ENCODE data around the gene MATR3.
A peak's percentile ranks its signal among the peaks of the same experiment; 100 is the strongest.
"Not testable (repeated sequence)": the region's sequence is repeated elsewhere in the genome, so short reads cannot be mapped to it uniquely, and the experiment has no call there.

MATR3 gene

DNA sequence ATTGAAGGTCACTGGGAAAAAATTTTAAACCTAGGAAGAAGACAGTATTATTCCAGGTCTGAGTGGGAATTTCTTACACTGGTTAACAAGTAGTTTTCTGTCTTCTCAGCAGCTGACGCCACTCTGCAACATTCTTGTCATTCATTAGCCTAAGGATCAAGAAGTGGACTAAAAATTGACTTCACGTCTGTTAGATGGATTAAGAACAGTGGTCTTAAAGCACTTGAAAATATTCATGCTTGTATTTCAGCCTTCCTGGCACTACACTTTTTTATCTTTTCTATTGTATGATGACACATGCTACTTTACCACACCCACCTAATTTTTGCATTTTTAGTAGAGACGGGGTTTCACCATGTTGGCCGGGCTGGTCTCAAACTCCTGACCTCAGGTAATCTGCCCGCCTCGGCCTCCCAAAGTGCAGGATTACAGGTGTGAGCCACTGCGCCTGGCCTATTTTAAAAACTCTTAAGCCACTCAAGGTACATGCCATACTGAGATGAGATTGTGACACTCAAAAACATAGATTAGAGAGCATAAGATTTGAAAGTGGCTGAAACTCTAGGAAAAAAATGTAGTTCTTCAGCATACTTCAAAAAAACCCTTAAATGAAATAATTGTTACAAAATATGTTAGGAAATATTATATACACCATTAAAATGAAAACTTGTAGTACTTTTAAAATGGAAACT is 8.4 kb downstream of the MATR3 start:
- DNase-seq: no peak

DNA sequence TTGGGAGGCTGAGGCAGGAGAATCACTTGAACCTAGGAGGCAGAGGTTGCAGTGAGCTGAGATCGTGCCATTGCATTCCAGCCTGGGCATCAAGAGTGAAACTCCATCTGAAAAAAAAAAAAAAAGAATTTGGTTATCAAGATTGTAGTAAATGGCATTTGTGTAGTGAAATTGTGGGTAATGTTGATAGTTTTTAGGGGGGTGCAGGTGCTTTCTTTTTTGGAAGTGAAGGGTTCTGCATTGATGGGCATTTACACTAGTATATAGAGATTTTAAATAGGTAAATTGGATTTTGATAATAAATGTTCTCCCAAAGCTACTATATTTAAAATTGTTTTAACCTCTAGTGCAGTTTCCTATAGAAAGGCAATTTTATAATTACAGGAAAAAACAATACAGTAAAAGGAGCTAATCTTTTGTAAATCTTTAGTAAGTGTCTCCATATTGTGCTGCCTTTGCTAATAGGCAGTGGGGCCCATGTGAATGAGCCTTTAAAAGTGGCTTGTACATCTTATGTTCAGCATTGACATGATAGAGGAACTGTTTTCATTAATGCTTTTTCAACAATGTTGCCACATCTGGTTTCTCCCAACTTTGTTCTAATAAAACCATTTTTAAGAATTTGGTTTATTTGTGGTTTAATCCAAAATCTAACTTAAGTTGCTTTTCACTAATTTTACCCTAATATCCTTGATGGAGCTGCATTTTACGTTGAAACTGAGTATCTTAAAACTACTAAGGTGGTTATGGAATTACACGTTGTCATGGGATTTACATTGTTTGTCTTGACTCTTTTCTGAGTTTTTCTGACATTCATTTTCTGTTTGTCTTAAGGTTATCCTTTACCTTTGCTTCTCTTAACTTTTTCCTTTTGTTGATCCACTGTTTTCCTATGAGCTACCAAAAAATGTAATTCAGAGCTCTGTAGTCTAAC is 11.1 kb downstream of the MATR3 start:
- no peak for DNase-seq

DNA sequence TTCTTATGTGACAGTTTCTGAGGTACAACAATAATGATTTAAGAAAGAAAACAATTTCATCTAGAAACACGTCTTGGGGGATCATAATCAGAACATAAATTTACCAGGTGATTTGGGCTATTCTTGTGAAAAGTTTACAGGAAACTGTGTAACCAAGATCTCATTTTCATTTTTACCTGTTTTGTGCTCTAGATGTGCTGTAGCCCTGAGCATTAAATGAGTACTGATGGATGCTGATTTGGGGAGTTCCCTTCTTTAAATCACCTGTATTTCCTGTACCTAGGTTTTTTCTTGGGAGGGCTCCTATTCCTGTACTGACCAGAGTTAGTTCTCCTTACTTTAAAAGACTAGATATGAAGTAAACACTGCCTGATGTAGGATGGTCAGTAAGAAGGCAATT is 12.7 kb downstream of the MATR3 start:
- DNase-seq: no peak

DNA sequence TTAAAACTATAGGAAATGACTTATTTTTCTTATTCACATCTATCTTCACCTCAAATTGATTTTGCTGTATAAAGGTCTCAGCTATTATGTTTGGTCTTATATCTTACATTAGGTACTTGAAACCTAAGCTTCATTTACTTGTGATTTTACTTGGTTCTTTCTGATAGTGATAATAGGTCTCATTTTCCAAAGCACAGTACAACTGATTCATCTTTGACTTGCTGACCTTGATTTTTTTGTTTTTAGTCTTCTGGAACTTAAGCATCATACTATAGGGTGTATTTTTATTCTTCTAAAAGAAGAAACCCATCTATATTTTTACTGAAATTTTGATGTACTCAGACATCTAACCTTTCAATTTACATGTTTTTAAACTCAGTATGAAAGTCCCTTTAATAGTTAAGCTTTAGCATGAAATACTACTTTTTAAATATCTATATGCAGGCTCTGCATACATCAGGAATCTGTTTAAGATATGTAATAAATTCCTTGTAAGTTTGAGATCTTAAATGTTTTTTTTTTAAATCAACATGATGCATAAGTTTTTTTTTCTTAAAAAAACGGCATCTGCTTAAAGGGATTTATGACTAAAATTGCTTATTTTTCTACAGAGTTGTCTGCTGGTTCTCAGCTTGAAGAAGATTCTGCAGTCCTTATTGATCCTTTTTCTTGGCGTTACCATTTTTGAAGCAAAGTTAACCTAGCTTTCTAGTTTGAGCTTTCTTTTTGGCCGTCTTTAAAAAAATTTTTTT is 13.3 kb downstream of the MATR3 start:
- DNase-seq: no peak

DNA sequence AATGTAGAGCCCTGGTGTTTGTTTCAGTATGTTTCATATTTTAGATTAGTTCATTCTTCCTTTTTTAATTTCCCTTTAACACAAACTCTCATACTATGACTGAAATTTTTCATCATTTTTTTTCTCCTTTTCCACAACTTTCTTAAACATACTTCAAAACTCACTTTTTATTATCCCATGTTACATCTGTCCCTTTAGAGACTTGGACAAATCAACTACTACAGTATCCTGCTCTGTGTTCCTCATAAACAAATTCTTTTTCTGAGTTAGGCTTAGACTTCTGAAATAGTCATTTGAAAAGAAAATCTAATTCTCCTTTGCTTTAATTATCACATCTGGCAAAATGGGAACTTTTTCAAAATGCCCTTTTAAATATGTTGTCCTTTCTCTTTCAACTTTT is 15.3 kb downstream of the MATR3 start:
- no peak for DNase-seq

DNA sequence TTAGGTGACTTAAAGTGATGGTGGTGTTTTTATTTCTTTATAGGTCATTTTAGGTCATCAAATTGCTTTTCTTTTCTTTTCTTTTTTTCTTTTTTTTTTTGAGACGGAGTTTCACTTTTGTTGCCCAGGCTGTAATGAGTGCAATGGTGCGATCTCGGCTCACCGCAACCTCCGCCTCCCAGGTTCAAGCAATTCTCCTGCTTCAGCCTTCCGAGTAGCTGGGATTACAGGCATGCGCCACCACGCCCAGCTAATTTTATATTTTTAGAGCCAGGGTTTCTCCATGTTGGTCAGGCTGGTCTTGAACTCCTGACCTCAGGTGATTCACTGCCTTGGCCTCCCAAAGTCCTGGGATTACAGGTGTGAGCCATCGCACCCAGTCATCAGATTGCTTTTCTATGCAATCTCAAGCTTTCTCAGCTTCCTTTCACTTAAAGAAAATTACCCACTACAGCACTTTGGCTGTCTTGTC is 17.2 kb downstream of the MATR3 start:
- not testable (repeated sequence) for DNase-seq

DNA sequence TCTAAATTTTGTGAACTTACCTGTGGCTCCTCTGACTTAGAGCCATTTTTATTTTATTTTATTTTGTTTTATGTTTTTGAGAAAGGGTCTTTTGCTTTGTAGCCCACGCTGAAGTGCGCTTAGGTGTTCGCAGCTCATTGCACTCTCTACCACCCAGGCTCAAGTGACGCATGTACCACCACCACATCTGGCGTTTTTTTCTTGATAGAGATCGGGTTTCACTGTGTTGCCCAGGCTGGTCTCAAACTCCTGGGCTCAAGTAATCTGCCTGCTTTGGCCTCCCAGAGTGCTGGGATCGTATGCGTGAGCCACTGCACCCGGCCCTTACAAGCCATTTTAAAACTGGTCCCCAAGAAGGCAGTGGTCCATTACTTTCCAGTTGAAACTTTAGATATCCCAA is 18.5 kb downstream of the MATR3 start:
- no peak for DNase-seq

DNA sequence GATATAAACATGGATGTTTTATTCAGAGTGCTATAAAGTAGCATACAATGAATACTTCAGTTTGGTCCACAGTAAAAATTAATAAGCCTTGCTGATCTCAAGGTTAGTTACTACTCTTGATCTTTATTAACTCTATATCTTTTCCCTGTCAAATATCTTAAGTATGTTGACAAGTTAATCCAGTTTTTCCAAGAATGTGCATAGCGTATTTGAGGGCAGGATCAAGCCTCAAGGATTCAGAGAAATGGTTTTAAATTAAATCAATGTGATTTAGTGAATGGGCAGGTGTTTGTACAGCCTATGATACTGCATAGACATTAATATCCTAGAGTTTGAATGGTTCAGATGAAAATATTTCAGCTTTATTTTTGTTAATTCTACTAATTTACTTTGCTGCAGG is 20.7 kb downstream of the MATR3 start:
- no peak for DNase-seq

DNA sequence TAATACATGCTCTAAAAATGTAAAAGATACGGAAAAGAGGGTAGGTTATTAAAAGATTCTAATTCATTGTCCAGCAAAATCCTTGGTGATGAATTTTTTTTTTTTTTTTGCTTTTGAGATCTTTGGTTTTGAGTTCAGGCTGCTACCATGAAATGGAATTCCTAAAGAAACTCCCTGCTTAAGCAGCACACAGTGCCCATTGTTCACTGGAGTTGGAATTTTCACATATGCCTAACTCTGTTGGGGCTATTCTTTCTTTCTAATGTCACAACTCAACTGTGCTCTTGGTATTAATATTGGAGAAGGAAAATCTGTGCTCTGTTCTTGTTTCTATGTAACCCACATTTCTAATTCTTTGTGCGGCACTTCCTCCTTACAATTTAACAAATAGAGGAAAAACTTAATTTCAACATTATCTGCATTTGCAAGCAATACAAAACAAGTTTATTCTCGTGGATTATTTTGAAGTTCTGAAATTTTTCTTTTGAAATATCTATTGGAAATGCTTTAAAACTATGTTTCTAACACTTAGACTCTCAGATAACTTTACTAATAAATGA is 21.6 kb downstream of the MATR3 start:
- no peak for DNase-seq

DNA sequence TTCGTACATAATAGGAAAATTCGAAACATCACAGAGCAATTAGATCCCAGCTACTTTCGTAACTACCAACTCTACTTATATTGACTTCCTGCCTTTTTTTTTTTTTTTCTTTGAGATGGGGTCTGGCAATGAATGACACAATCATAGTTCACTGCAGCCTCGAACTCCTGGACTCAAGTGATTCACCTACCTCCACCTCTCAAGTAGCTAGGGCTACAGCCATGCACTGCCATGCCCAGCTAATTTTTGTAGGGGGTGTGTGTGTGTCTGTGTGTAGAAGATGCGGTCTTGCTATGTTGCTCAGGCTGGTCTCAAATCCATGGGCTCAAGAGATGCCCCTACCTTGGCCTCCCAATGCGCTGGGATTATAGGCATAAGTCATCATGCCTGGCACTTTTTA is 42.3 kb downstream of the MATR3 start:
- DNase-seq: no peak

DNA sequence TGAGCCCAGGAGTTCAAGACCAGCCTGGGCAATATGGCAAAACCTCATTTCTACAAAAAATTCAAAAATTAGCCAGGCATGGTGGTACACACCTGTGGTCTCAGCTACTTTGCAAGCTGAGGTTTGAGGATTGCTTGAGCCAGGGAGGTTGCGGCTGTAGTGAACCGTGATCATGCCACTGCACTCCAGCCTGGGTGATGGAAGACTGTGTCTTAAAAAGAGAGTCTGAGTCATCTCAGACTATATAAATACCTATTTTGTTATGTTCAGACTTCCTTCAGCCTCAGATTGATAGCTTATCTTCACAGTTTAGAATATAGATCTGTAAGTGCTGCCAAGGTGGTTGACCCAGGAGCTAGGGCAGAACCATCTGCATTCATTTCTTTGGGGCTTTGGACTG is 46.5 kb downstream of the MATR3 start:
- no peak for DNase-seq

DNA sequence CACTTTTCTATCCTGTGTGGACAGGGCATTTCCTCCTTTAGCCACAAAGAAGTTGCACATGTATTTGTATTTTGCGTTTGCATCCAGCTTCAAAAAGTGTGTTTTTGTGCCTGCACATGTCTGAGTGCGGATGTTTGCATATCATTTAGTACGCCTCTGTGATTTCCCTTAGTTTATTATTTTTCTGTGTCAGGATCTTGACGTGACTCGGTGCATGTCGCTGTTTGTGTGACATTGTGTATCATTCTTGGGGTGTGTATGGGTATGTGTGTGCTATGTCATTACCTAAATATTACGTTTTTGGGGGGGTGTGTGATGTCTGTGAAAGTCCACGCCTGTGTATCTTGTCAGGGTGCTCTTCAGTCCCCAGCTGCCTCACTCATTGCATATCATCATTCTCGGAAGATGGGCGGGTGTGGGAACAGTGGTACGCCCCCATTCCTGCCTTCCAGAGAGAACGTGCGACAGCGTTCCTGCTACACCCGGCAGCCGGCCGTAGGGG is 47.7 kb downstream of the MATR3 start:
- no peak for DNase-seq

DNA sequence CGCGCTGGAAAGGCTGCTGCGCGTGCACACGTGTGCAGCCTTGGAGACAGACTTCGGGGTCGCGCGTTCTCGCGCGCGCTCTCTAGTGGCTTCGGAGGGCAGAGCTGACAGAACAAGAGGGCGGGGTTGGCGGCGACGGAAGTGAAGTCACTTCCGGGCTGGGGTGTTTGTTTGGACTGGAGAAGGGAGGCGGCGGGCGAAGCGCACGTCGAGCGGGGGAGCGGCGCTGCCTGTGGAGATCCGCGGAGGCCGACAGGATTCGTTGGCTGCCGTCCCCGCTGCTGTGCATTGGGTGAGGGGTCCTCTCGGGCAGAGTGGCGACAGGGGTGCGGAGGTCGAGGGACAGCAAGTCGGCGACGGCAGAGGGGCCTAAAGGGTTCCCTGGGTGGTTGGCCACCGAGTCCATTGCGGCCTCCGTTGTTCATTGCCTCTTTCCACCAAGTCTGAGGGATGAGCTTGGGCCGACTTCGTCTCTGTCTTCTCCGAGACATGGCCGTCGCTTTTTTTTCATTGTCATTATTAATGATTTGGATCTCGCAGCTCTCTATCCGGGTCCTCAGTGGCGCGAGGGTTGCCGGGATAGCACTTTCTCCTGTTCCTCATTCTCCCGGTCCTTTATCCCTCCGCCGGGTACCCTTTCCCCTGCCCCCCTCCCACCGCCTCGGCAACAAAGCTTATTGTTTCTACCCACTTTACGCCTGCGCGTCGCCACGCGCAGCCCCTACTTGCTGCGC is 48.3 kb downstream of the MATR3 start, which contains the start of gene PAIP2:
TSS of gene PAIP2 (plus strand) at position 166 of the 734 bp plus-strand sequence. CDS start 21,931 bp downstream, outside the sequence.
- peak; percentile 97 for DNase-seq

DNA sequence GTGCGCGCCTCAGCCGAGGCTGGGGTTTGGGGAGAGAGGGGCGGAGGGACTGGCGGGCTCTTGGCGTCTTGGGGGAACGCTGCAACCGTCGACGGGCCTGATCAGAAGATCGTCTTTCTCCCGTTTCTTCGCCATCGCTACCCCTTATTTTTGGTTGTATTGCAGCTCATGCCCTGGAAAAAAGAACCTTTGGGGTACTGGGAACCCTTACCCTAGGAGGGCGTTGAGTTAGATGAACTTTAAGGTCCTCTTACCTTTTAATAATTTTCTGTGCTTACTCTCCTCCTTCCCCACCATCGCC is 48.8 kb downstream of the MATR3 start:
- DNase-seq: no peak

DNA sequence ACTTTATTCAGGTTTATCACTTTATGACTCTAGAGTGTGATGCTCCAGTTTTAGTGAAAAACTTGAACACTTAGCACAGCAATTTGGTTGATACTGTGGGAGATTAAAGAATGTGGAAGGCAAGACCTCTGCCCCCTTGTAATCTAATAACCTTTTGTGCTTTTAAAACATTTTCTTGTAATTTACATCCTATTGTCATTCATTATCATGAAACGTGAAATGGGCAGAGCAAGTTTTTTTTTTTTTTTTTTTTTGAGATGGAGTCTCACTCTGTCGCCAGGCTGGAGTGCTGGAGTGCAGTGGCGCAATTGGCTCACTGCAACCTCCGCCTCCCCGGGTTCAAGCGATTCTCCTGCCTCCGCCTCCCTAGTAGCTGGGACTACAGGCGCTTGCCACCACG is 49.9 kb downstream of the MATR3 start:
- DNase-seq: no peak

DNA sequence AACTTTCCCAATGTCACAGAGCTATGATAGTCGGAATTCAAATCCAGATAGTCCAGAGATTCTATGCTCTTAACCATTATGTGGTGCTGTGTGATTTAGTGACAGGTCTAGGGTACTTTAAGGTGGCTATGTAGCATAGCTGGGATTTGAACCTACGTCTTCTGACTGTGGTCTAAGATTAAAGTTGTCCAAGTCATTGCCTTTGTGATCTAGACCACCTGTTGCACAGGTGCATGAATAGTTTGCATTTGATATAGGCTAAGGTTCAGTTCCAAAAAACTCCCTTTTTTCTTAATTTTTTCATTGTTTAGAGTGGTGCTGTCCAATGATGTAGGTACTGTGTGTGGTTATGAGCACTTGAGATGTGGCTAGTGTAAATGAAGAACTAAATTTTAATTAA is 50.6 kb downstream of the MATR3 start:
- DNase-seq: no peak

DNA sequence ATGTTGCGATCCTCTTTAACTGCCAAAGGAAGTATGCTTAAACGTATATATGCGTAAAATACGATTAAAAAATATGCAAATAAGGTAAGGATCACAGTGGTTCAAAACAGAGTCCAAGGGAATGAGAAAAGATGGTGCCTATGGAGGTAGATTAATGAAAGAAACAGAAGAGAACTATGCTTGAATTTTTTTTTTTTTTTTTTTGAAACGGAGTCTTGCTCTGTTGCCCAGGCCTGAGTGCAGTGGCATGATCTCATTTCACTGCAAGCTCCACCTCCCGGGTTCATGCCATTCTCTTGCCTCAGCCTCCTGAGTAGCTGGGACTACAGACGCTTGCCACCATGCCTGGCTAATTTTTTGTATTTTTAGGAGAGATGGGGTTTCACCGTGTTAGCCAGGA is 51.9 kb downstream of the MATR3 start:
- DNase-seq: not testable (repeated sequence)

DNA sequence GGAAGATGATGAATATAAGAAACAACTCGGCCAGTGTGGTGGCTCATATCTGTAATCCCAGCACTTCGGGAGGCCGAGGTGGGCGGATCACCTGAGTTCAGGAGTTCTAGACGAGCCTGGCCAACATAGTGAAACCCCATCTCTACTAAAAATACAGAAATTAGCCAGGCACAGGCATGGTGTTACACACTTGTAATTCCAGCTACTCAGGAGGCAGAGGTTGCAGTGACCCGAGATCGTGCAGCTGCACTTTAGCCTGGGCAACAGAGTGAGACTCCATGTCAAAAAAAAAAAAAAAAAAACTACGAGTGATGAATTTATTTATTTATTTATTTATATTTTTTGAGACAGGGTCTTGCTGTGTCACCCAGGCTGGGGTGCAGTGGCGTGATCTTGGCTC is 54.3 kb downstream of the MATR3 start:
- DNase-seq: not testable (repeated sequence)

DNA sequence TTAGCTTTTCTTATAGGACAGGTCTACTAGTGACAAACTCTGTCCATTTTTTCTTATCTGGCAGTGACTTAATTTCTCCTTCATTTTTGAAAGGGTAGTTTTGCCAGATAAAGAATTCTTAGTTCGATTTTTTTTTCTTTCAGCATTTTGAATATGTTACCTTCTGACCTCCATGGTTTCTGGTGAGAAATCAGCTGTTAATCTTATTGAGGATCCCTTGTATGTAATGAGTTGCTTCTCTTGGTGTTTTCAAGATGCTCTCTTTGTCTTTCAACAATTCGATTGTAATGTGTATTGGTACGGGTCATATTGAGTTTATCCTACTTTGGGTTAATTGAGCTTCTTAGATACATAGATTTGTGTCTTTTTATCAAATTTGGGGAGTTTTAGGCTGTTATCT is 60.6 kb downstream of the MATR3 start:
- no peak for DNase-seq

DNA sequence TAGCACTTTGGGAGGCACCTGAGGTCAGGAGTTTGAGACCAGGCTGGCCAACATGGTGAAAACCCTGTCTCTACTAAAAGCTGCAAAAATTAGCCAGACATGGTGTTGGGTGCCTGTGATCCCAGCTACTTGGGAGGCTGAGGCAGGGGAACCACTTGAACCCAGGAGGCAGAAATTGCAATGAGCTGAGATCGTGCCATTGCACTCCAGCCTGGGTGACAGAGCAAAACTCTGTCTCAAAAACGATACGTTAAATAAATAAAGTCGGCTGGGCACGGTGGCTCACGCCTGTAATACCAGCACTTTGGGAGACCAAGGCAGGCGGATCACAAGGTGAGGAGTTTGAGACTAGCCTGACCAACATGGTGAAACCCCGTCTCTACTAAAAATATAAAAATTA is 62.4 kb downstream of the MATR3 start:
- DNase-seq: not testable (repeated sequence)

DNA sequence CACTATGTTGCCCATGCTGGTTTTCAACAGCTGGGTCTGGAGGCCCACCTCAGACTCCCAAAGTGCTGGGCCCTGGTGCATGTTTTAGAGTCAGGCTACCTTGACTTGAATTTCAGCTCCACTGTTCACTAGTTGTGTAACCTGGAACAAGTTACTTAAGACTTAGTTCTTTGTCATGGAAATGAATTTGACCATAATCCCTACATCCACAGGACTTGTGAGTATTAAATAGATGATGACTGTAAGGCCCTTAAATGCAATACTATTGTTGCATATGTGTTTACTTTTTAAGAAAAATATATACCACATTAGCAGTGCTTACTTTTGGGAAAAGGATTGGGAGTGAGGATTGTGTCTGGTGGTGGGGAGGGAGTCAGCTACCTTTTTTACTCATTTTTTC is 64.5 kb downstream of the MATR3 start:
- no peak for DNase-seq

DNA sequence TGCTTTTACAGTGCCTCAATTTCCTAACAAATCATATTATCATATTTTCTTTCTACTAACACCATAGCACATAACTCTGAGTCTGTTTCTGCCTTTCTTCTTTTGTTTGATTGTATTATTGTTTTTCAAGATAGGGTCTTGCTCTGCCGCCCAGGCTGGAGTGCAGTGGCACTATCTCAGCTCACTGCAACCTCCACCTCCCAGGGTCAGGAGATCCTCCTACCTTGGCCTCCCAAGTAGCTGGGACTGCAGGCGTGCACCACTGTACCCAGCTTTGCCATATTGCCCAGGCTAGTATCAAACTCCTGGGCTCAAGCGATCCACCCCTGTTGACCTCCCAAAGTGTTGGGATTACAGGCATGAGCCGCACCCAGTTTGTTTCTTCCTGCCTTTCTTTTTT is 66.8 kb downstream of the MATR3 start:
- DNase-seq: no peak

All from NCI-H2029 (cell line).